SHP77 (cell line): ENCODE data around the gene DPP10.
A peak's percentile ranks its signal among the peaks of the same experiment; 100 is the strongest.

Experiments
- DNase-seq, 2 experiments: peaks; one replicate each; lab custom pipeline; 2025; lab: John Stamatoyannopoulos, UW

Gene DPP10

GRCh38 chr2:115160531-115161080 lies 718.2 kb downstream of the DPP10 start:
- no peak for DNase-seq

- peak in 1 of 2 experiments; percentile 14 for DNase-seq
These were observed 718.8 kb downstream of the DPP10 start for GRCh38 chr2:115161081-115161770.

GRCh38 chr2:115161771-115162493 lies 719.5 kb downstream of the DPP10 start:
- no peak for DNase-seq

DNA sequence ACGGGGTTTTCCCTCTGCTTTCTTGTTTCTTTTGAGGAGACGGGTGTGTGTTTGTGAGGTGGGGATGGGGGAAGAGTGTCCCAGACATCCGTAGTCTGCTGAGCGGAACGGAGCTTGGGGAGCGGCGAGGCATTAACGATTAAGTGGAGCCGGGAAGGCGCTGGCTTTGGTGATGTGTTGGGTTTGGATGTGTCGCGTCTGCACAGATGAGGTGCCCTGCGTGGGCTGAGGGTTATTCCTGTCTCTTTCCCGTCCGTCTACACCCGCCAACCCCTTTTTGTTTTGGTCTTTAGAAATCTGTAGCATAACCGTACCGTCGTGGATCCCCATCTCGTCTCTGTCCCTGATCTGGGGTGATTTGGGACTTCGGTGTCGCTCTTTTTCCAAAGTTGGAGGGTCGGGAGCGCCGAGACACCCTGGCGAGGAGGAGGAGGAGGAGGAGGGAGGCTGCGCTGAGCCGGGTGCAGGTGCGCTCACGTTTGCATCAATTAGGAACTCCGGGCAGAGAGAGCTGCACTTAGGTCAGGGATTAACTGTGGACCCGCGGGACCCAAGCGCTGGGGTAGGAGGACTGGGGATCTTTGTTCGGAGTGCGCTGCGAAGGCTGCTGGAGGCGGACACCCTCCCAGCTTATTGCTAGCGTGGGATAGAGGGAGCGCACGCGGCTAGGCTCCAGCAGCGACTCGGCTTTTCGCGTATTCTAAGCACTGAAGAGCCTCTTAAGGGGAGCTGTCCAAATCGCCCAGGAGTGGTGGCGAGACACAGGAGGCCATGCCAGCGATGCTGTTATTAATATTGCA lies 720.3 kb downstream of the DPP10 start:
- DNase-seq, result no peak

DNA sequence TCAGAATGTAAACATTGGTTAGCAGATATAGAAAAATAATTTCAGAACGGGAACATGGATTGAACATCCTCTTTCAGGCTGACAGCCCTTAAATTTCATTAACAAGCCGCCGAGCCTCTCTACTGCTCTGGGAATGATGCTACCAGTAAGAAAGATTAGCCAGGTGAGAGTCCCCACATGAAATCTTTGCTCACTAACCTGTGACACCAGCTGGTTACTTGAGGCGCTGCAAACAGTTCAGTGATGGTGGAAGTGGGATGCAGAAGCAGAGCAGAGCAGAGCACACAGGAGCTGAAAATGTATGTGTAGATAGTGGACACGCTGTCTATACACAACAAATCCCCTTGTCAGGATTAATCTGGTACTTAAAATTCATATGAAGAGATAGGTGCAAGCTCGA lies 721.1 kb downstream of the DPP10 start:
- peak in 1 of 2 experiments; percentile 23 for DNase-seq

DNA sequence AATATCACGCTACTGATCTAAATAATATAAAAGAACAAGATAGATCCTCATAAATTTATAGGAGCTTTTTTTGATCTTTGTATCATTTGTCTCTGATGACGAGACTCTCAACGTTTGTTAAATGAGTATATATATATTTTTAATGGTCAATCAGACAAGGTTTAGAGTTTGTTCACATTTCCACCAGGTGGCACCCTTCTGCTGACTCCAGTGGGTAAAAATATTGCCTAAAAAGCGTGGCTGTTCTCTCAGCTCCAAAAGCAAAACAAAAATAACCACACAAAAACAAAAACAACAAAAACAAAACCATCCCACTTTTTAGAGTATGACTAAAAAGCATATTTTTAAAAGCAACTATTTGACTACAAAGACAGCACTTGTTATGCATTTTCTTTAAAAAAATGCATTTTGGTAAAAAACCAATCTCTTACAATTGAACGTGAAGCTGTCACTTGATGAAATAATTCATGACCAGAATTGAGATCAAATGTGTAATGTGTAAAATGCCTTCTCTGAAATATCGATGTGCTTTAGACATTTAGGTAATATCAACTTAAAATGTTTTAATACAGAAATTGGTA lies 723.2 kb downstream of the DPP10 start:
- peak; percentile 53 to 59 for DNase-seq

GRCh38 chr2:115168457-115168856 lies 726.0 kb downstream of the DPP10 start:
- DNase-seq, result no peak

- no peak for DNase-seq
These were observed 727.4 kb downstream of the DPP10 start for GRCh38 chr2:115169814-115170213.

- DNase-seq, result no peak
These were observed 729.3 kb downstream of the DPP10 start for GRCh38 chr2:115171751-115172150.

DNA sequence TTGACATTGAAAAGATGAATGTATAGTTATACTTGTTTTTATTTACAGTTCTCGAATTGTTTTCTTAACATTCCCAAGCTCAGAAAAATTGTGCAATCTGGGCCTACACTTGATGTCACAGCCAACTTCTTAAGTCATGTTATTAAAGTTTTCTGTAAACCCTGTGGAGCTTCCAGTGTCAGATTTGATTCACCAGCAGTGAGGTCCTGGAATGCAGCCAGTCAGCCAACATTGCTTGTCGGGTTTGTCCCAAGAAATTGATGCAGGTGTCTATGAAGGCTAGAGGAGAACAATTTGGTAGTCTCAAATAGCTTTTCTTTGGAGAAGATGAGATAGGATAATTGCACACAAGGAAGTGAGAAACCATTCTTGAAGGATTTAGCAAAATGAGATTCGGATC lies 732.2 kb downstream of the DPP10 start:
- DNase-seq, result no peak

DNA sequence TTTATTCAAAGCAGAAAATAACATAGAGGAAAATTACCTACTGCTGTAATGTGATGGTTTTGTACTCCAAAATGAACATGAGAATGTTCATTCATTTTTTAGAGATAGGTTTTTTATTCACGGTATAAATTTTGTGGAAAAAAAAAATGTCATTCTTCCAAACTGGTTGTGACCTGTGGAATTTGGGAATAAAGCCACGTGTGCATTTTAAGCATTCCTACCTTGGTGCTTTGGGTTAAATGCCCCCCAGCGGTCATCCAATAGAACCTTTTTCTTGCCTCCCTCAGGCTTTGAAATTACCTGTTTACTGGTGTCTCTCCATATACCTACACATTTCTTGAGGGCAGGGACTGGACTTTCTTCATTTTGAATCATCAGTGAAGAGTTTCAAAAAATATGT lies 740.7 kb downstream of the DPP10 start:
- DNase-seq, result no peak

DNA sequence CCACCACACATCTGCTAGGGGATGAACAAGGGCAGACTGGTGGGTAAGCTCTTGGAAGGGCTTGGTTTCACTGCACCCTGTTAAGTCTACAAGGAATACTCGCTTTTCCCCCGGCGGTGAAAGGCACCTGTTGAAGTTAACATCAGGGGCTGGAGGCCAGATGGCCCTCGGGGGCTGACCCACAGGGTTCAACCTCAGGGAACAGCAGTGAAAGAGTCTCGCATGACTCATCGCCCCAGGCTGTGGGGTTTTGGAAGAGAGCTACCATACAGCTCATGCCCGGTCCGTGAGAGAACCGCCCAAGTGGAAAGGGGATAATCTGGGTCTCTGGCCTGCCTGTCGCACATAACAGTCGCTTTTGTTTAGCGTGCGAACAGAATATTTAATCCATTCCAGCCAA lies 748.0 kb downstream of the DPP10 start:
- no peak for DNase-seq

- no peak for DNase-seq
These were observed 752.2 kb downstream of the DPP10 start for GRCh38 chr2:115194623-115195022.

DNA sequence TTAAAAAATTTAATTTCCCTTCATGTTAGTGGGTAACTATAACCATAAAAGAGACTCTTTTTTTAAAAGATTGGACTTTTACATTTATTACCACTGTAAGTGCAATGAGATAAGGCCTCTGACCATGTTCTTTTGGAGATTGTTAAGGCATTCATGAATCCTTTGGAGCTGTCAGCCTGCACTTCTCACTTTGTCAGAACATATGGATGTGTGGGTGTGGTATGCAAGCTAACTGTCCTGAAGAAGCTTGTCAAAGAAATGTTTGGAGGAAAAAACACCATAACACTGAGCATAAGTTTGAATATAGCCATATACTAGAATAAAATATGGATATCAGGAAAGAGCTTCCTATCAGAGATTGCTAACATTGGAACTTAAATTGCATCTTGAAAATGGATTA lies 754.1 kb downstream of the DPP10 start:
- no peak for DNase-seq

DNA sequence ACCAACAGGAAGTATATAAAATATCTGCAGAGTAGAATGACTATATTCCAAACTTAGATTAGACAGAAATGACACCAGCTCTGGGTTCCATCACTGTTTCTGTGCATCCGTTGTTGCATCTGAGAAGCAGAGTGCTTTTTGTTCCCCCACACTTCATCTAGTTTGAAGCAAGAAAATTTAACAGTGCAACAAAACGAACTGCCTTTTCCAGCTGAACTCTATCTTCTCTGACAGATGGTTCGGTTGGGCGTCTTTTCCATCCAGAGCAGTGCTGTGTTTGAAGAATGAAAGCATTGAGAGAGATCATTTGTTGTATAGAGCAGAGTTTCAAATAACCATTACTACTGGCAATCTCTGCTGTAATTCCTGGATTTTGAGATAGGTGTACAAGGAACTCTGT lies 757.5 kb downstream of the DPP10 start:
- no peak for DNase-seq

DNA sequence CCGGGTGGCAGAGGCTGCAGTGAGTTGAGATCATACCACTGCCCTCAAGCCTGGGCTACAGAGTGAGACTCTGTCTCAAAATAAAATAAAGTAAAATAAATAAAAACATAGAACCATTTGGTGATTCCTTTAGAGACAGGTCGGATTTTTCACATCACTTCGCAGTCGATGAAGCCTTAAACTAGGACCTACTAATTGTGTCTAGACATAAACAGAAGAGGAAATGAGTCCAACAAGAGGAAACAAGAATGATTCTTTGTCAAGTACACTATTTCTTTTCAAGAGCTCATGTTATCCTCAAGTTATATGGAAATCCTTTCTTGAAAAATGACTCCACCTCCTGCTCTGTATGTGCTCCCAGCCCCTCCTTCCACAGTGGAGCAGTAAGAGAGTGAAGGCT lies 758.9 kb downstream of the DPP10 start:
- no peak for DNase-seq

DNA sequence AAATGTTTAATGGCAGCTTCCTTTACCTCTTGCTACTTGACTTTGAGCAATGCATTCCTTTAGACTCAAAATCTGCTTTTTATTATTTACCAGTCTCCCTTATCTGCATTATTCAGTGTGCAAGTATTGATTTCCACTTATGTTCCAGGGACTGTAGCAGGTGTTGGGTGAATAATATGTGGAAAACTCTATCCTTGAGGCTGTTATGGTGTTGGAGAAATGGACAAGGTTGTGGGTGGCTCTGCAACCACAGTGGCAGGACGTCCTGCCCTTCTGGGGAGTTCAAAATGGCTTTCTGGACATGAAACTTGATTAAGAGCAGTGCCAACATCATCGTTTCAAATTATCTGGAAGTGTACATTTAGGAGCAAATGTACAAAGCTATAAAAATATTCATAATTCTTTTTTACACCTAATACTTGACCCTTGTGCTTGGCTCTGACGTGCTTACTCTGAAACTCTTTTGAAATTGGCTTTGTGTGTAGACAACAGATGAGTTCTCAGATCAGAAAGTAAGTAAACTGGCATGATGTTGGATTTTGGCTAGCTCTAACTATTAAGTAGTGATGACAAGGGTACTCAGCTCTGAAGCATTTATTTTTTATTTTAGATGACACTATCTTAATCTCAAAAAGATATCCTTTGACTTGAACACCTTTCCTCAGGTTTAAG lies 766.2 kb downstream of the DPP10 start:
- DNase-seq, result no peak

- no peak for DNase-seq
These were observed 771.6 kb downstream of the DPP10 start for GRCh38 chr2:115214050-115214449.

DNA sequence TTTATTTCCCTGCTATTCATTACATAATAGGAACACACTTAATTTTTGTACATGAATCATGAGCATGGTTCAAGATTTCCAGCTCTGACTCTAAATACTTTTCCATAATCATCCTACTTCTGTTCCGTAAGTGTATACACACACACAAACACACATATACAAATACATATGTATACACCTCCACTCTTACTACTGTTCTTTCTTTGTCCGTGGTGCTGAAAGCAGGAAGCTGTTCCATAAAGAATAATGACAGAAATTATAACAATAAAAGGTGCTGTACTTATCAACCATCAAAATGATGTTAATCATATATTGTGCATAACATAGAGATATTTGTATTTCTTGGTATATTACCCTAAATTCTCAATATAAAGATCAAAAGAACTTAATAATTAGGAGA lies 776.9 kb downstream of the DPP10 start:
- DNase-seq, result no peak

DNA sequence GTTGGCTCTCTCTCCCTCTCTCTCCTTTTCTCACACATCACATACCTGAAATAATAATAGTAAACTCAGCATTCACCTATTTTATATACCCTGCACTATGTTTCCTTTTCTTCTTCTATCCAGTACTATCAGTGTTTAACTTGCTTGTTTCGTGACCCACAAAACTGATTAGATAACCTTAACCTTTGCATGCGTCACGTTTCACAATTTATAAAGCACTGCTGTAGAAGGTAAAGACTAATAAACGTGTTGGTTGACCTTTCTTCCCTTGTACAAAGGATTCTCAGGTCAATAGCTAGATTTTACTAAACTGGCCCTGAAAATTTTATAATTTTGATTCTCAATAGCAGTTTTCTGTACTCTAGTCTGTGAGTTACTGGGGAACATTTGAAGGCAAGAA lies 791.7 kb downstream of the DPP10 start:
- no peak for DNase-seq

DNA sequence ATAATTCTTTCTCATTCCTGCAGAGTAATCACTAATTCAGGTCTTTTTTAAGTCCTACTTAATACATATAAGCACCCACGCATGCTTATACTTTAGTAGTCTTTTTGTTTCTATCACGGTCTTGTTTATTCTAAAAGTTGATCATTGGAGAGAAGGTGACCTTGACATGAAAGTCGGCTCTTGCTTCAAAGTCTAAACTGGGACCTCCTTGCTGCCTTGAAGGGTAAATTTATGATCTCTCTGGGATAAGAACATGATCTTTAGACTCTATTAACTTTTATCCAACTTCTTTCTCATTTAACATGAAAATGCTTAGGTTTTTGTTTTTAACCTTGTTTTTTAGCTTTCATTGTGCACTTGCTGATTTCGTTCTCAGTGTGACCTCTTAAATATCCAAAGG lies 792.3 kb downstream of the DPP10 start:
- DNase-seq, result no peak

GRCh38 chr2:115248066-115248465 lies 805.6 kb downstream of the DPP10 start:
- no peak for DNase-seq
